Measurements from ENCODE around the gene CCDC33.

Gene CCDC33

GRCh38 chr15:74281147-74282133, 45.3 kb downstream of the CCDC33 start:
- no peak for DNase-seq (ENCODE audit: low read depth)

DNA sequence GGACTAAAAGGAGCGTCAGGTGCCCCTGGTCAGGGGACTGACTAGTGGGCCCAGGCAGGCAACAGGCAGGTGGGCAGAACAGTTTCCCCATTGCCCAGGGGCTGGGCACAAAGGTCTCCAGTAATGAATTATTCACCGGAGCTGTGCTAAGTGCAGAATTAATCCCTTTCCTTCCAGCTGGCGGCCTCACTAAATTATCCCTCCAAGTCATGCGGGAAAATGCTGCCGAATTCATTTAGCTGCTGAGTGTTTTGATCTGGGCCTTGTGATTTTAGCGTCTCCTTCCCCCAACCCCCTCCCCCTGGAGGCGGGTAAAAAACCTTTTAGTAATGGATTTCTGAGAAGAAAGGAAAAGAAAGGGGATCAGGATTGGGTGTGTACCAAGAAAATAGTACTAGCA, 47.2 kb downstream of the CCDC33 start:
- DNase-seq (ENCODE audit: low read depth) = no peak

GRCh38 chr15:74289671-74290070, 53.5 kb downstream of the CCDC33 start:
- DNase-seq (ENCODE audit: low read depth) = no peak

DNA sequence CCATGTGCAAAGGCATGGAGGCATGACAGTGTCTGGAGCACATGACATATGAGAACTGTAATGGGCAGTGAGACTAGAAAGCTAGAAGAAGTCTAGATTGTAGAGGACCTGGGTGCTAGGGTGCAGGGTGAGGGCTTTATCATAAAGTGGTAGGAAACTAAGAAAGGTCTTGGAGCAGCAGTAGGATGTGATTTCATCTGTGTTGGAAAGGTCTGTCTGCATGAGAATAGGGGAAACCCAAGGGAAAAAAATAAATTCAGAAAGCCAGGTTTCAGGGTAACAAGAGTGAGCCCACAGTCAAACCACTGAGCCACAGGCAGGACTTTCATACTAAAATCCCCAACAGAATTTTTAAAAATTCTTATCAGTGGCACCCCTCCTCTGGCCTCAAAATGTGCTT, 54.5 kb downstream of the CCDC33 start:
- DNase-seq (ENCODE audit: low read depth) = no peak

DNA sequence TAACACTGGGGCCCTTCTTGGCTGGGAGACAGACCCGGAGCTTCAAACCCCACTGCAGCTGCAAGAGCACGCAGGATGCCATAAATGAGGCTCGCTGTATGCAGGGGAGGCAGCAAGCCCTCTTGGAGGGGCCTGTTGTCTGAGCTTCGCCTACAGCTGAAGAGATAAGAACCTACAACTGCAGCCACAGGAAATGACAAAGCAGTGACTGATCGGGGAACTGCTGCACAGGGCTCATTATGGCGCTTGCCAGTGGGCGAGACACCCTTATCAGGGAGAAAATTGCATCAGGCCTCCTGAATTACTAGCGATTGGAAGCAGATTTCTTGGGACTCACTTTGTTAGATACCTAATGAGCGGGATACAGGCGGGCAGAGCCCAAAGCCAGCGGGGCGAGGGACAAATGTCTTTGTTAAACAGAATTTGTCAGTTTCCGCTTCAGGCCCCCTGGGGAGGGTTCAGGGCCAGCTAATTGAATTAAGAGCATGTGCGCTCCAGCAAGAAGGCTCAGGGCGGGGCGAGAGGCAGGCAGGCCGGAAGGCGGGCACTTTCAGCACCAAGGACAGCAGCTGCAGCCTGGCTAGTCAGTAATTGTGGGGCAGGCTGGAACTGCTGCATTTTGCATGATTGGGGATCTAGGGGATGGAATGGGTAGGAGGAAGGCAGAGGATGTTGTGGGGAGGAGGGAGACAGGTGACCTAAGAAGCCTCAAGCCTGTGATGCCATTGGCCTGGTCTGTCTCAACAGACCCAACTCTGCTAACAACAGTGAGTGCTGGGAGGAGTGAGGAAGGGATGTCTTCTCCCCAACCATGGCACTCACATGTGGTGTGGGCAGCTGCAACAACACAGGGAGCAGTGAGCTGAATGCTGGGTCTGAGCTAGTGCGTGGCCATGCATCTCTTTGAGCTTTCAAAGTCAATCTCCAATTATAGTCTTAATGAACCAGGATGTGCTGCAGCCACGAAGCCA, 55.3 kb downstream of the CCDC33 start:
- DNase-seq (ENCODE audit: low read depth) = peak; percentile 26

GRCh38 chr15:74293021-74293810, 57.1 kb downstream of the CCDC33 start:
- no peak for DNase-seq (ENCODE audit: low read depth)

DNA sequence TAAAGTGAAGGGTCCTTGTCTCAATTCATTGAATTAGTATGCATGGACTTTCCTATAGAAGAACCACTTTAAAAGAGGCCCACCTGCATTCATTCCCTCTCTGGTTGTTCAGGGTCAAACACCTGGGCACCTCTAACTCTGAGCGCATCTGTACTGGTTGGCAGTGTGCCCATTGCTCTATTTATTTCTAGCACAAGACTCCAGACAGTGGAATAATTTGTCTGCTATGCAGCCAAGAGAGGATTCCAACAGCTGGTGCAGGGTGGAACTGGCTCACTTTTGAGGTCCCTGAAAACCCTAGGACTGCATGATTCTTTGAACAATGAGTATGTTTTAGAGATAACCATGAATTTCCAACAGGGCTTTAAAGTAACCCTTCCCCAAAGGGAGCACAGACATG, 57.9 kb downstream of the CCDC33 start:
- no peak for DNase-seq (ENCODE audit: low read depth)

- DNase-seq (ENCODE audit: low read depth) = no peak
Measured at GRCh38 chr15:74295800-74296199, 59.7 kb downstream of the CCDC33 start.

- no peak for DNase-seq (ENCODE audit: low read depth)
Measured at GRCh38 chr15:74297887-74298286, 61.8 kb downstream of the CCDC33 start.

DNA sequence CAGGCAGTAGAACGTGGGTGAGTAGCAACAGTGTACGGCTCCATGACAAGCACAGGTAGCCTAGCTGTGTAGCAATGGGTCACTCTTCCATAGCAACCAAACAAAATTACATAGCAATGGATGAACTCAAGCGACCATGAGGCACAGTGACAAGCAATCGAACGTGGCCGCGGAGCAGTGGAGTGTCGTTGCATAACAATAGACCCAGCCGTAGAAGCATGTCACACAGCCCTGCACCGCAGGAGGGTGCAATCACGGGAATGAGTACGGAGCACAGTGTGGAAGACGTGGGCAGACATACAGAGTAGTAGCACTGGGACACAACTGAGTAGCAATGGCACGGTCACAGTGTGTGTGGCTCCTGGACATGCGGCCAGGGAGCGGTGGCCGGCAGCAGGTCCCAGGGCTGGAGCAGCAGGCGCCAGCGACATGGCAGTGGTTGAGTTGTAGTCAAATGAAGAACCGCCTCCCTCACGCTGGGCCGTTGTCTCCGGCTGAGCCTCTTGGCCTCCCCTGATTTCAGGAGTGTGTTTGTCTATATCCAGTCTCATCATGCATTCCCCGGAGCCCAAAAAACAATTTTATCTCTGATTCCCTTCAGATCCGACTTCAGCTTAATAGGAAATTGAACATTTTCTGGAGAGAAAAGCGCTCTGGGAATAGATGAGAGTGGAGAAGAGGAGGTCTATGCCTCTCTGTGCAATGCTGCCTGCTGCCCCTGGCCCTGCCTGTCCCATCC, 64.1 kb downstream of the CCDC33 start:
- DNase-seq (ENCODE audit: low read depth) = no peak

DNA sequence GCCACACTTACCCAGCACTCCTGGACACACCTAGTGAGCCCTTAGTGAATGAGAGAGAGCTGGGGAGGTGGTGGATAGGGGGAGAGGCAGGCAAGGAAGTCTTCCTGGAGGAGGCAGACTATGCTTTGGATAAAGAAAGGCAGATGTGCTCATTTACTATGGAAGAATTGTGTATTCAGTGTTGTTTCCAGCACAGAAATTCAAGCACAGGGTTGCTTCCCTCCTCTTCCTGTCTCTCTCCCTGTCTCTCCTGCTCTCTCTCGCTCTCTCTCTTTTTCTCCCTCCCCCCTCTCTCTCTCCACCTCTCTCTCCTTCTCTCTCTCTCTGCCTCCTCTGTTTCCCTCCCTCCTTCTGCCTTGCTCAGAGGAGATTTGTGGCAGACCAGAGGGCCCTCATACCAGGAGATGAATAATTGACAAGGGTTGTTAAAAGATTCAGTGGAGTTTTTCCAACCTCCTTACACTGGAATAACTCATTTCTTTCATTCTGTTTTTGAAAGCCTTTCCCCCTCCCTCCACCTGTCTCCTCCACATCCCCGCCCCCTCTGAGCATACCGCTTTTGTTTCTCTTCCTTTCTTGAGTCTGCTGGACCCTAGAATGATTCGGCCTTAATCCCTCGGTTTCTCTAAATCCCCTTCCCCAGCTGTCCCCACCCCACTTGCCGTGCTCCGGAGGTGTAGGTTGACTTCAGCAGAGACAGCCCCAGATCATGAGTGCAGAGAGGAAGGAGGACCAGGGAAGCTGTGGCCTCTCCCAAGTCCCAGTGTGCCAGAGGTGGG, 65.6 kb downstream of the CCDC33 start:
- DNase-seq (ENCODE audit: low read depth) = no peak

- DNase-seq (ENCODE audit: low read depth) = no peak
Measured at GRCh38 chr15:74302821-74303359, 66.8 kb downstream of the CCDC33 start.

DNA sequence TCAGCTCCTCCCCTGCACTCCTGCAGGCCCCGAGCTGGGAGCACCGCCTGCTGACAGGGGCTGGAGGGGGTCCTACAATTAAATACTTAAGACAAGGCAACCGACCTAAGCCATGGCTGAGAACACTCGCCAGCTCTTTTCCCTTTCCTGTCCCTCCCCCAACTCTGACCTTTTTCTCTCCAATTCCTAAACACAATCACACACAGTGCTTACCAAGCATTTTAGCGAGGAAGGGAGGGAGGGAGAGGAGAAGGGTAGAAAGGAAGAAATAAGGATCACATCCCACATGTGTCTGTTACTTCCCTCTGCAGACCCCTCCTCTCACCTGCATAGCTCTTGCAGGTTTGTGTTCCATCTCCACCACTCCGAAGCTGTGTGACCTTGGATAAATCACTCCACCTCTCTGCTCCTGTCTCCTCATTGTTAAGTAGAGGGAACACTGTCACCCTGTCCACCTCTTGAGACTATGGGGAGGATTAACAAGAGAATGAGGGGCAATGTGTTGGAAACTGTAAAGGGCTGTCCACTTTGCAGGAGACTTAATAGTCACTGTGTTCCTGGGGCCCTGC, 67.7 kb downstream of the CCDC33 start:
- DNase-seq (ENCODE audit: low read depth) = no peak

- DNase-seq (ENCODE audit: low read depth) = no peak
Measured at GRCh38 chr15:74304431-74304830, 68.3 kb downstream of the CCDC33 start.

- DNase-seq (ENCODE audit: low read depth) = no peak
Measured at GRCh38 chr15:74305687-74306086, 69.6 kb downstream of the CCDC33 start.

- DNase-seq (ENCODE audit: low read depth) = no peak
Measured at GRCh38 chr15:74306781-74307217, 70.7 kb downstream of the CCDC33 start.

DNA sequence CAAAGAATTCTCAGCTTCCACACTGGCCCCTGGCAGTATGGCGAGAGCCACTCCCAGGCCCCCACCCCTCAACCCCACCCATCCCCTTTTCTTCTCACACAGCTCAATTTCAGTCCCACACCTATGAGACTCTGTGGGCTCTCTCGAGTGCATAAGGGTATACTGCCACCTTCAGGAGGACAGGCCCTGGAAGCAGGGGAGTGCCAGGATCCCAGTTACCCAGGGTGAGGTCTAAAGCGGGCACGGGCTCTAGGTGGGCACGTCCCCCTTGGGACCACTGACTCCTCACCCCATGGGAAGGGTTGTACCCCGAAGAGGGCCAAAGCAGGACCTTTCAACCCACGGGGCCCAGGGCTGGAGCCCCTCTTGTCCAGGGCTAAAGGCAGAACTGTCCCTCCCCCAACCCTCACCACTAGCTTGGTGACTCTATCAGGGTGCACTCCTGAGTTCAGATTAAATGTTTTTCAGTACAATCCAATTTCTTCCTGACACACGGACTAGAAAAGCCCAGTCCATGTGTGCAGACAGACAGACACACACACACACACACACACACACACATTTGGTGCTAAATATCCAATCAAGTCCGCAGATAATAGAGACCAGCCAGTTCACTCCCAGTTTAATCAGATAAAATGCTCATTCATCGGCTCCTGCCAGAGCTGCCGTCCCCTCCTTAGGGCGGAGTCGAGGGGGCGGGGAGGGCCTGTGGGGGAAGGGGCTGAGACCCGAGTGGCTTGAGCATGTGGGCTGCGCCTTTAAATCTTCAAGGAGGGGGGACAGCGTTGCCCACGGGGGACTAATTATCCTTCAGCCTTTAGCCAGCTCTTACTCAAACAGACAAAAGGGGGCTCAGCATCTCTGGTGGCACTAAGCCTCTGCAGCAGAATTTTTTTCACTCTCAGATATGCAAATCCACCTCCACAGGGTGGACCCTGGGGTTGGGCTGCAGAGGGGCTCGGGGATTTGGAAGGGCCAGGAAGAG, 72.0 kb downstream of the CCDC33 start:
- DNase-seq (ENCODE audit: low read depth) = no peak

DNA sequence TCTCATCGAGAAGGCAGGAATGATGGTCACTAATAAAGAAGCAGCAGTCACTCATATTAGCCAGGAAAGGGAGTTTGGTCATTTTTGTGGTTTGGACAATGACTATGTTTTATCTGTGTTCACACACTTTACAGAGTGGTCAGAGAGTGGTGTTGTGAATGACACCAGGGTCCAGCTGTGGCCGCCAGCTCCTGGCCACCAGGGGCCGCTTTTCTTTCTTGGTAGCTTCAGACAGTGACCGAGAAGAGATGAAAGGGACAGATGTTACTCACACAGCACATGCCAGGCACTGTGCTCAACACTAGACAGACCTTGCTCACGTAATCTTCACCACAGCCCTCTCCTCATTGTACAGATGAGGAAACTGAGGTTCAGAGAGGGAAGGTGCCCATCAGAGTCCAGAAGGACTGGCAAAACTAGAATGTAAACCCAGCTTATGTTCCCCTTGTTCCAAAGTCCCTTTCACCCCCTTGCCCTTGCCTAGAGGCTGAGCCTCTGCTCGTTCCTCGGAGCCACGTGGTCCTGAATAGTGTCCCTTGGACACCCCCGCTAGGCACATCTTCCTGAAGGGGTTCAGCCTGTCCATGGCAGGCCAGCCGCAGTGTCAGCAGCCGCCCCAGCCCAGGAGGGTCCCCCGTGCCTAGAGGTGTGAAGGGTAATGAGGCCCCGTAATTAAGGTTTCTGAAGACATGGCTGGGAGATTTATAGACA, 75.8 kb downstream of the CCDC33 start:
- no peak for DNase-seq (ENCODE audit: low read depth)

Measured in HS-5 (cell line).